GM10248 (cell line): ENCODE measurements around the gene DYRK1A.
"Not testable (repeated sequence)": the region's sequence is repeated elsewhere in the genome, so short reads cannot be mapped to it uniquely, and the experiment has no call there.

ENCODE experiments used
- CTCF ChIA-PET: fragments of 300-600 bp; sonication (Branson Sonifier 250); formaldehyde crosslinking; extraction: SDS; loops from one replicate; lab custom pipeline; 2021; ENCODE audit warnings: antibody characterized with exemption; lab: Yijun Ruan, JAX
- POLR2A ChIA-PET: fragments of 350-650 bp; sonication (Branson Sonifier 250); formaldehyde crosslinking; extraction: SDS; loops from one replicate; lab custom pipeline; 2020; ENCODE audit warnings: antibody characterized with exemption; lab: Yijun Ruan, JAX
- DNase-seq: peaks from one replicate; pipeline ENCODE4 v3.0.0; 2012; ENCODE audit errors: extremely low spot score
- CTCF ChIP-seq: IDR thresholded peaks from 2 replicates; pipeline ENCODE4 v1.5.1; 2012; ENCODE audit warnings: mild to moderate bottlenecking, low read depth; ENCODE audit errors: extremely low read depth, missing control alignments, control extremely low read depth

DYRK1A gene

GRCh38 chr21:37522641-37523295 lies 156.2 kb downstream of the DYRK1A start:
- POLR2A ChIA-PET, result no interaction called here
- CTCF ChIA-PET, result interaction anchor here (1.2 kb wide), 1 partner anchor 9 kb away, joined by 4 read pairs; no protein-coding TSS in a partner anchor
- no peak for DNase-seq
- TF ChIP-seq CTCF, result no peak

- DNase-seq, POLR2A ChIA-PET: not testable (repeated sequence)
- CTCF ChIA-PET, result interaction anchor here (1.3 kb wide), 1 partner anchor 39 kb away, joined by 4 read pairs; no protein-coding TSS in a partner anchor
These were observed 158.4 kb downstream of the DYRK1A start for GRCh38 chr21:37524944-37525343.

DNA sequence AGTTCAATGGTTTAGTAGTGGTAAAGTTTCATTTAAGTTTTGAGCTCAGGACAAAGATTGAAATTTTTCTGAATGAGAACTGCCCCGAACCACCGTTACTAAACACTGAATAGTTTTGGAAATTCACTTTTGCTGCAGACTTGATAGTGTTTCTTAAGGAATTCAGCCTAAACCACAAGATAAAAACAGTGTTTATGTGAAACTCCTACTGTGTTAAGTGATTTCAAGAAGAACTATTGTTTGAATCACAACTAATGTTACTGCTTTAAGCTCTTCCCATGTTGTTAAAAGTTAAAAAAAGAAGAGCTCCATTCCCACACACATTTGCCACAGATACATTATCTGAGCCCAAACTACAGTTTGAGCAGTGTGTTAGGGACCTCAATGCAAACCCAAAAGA lies 159.2 kb downstream of the DYRK1A start:
- POLR2A ChIA-PET, result no interaction called here
- no peak for DNase-seq
- CTCF ChIA-PET, result interaction anchor here (0.9 to 1.5 kb wide), 2 partner anchors 11 to 38 kb away, joined by 3 to 4 read pairs; no protein-coding TSS in a partner anchor
- TF ChIP-seq CTCF, result no peak

DNA sequence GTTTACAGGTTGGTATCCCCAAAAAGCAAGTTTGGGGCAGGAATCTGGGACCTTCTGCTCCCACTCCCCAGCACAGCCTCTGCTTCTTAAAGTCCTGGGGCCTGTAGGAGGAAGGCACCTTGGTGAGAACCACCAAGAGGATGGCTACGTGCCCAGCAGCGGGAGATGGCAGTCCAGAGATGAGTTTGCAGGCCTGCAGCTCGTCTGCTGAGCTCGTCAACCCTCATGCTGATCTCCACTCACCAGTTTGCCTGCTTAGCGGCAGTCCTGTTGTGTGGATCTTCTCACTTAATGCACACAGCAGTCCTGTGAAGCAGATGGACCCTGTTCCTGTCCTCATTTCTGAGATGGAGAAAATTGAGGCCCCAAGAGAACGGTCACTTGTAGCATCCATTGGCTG lies 160.5 kb downstream of the DYRK1A start:
- DNase-seq, result no peak
- CTCF ChIA-PET, result interaction anchor here (1.5 kb wide), 1 partner anchor 9 kb away, joined by 3 read pairs; no protein-coding TSS in a partner anchor
- POLR2A ChIA-PET, result no interaction called here
- TF ChIP-seq CTCF, result no peak

GRCh38 chr21:37527716-37528115 lies 161.1 kb downstream of the DYRK1A start:
- ChIA-PET POLR2A (no interaction called here), CTCF (no interaction called here)
- DNase-seq, result no peak
- no peak for TF ChIP-seq CTCF

DNA sequence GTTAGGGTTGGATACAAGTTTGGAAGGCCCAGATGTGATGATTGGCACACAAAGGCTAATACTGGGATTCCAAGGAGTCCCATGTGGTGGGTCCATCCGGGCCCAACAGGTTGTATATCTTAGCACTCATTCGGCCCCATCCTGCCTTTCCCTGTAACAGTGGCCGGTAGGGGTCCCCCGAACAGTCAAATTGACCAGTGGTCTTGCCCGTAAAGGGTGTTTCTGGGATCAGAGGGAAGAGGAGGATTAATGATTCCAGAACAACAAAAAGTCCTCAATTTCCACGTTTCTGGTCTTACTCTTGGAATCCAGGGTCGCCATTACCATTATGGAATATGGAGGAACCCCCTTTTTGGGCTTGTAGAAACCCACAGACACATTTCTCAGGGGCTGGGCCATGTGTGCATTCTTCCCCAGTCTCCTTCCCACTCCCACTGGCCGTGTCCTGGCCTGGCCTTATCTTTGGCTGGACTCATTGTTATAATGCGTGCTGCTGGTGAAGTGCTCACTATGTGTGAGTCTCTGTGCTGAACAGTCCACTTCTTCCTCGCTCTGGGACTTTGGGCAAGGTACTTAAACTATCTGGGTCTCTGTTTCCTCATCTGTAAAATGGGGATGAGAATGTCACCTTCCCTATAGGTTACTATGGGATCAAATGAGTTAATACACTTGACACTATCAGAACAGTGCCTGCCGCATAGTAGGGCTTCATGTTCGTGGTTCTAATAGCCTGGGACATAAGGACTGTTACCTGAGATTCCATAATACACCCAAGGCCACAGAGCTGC lies 161.8 kb downstream of the DYRK1A start:
- POLR2A ChIA-PET, result no interaction called here
- no peak for TF ChIP-seq CTCF

DNA sequence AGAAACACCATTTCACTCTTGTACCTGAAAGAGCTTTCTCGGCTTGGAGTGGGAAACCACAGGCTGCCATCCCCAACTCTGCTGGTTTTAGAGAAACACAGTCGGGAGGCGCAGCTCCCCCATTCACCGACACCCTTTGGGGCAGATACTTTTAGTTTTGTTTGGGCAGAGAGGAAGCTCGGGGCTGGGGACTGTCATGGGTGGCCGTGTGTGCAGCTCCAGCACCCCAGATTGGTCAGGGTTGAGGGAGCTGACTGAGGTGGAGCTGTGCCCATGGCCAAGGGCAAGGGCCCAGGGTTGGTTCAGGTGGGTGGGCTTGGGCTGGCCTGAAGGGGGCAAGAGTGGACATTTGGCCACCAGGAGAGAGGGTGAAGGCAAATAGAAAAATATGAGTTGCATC lies 163.1 kb downstream of the DYRK1A start:
- POLR2A ChIA-PET, result no interaction called here
- no peak for DNase-seq
- CTCF ChIA-PET, result interaction anchor here (0.7 kb wide), 1 partner anchor 18 kb away, joined by 3 read pairs; no protein-coding TSS in a partner anchor
- TF ChIP-seq CTCF, result no peak

More for the DNA sequence above, 161.8 kb downstream of the DYRK1A start:
- CTCF ChIA-PET, result no interaction called here
- DNase-seq, result no peak
